Measurements from ENCODE around the gene RTP3. TPM values are rescaled to one million over a fixed set of nuclear protein-coding genes. Genes with fewer than 3 reads are reported as not detected.

RTP3 gene
- polyA plus RNA-seq, 1 of the 3 experiments (the other 2 are of a cell fraction) = not detected

GRCh38 chr3:46463868-46464241, 33.9 kb upstream of the RTP3 start:
- H3K27me3 ChIP-seq (ENCODE audit: insufficient read depth) = peaks cover 25% of the 10 kb centered on the region

More at GRCh38 chr3:46463868-46464241, 33.9 kb upstream of the RTP3 start:
- no peaks in the 10 kb centered on the region; a peak in 1 of 4 replicates for H3K4me1 ChIP-seq (ENCODE audit: control insufficient read depth in 1 of 2, insufficient read depth in 2 of 2, low read depth in 1 of 2, low read length in 1 of 2)
- H3K4me3 ChIP-seq (ENCODE audit: low read depth in 2 of 2, low read length in 1 of 2) = no peak overlapping the region
- WGBS (ENCODE audit: low lambda C conversion rate) = 19% methylated on average over 5 of the region's 8 CpGs
- H3K4me2 ChIP-seq = no peak overlapping the region
- H2AFZ ChIP-seq (ENCODE audit: low read depth) = no peak overlapping the region
- no peaks in the 10 kb centered on the region for H3K9me2 ChIP-seq
- TF ChIP-seq RAD21 (IDR thresholded peaks at IDR 0.05; ENCODE audit: low read length) (no peak), FOXJ3 (CRISPR knock-in tag; IDR thresholded peaks at IDR 0.05) (no peak), PBX3 (IDR thresholded peaks at IDR 0.05) (no peak), NFIC (IDR thresholded peaks at IDR 0.05; ENCODE audit: borderline replicate concordance) (no peak), IRF3 (IDR thresholded peaks at IDR 0.05; ENCODE audit: low read depth, low read length) (no peak), ZBTB33 (IDR thresholded peaks at IDR 0.05; ENCODE audit: borderline replicate concordance, low read depth) (no peak), SIN3A (IDR thresholded peaks at IDR 0.05; ENCODE audit: borderline replicate concordance, low read depth, low read length) (no peak), JUND (IDR thresholded peaks at IDR 0.05) (no peak), GABPA (IDR thresholded peaks at IDR 0.05; ENCODE audit: low read depth) (no peak), MAX (IDR thresholded peaks at IDR 0.05; ENCODE audit: low read depth) (no peak), NRF1 (IDR thresholded peaks at IDR 0.05; ENCODE audit: low read depth, low read length) (no peak), TEAD4 (IDR thresholded peaks at IDR 0.05; ENCODE audit: borderline replicate concordance, insufficient read depth) (no peak), REST (IDR thresholded peaks at IDR 0.05; ENCODE audit: low read depth, low read length) (no peak), RXRA (IDR thresholded peaks at IDR 0.05; ENCODE audit: borderline replicate concordance, low read depth) (no peak)
- H3K79me2 ChIP-seq (ENCODE audit: insufficient read depth) = no peaks in the 10 kb centered on the region
- H3F3A ChIP-seq (replicated peaks; ENCODE audit: insufficient read depth) = no peaks in the 10 kb centered on the region
- no peak for DNase-seq
- no peaks in the 10 kb centered on the region for H3K9me3 ChIP-seq
- no peak overlapping the region for H3K9ac ChIP-seq
- H3K36me3 ChIP-seq (replicated peaks in 1 of 2; ENCODE audit: control insufficient read depth in 1 of 2, insufficient read depth in 2 of 2, low read length in 1 of 2) = no peaks in the 10 kb centered on the region
- ChIA-PET CTCF (interaction anchor here (1.5 to 6.3 kb wide), 3 partner anchors 13 to 25 kb away, joined by 3 to 39 read pairs (median 13); no protein-coding TSS in a partner anchor), POLR2A (no interaction called here)
- no peak overlapping the region for H3K27ac ChIP-seq (ENCODE audit: low read depth in 2 of 2, low read length in 1 of 2)
- no peaks in the 10 kb centered on the region for H4K20me1 ChIP-seq (ENCODE audit: insufficient read depth)
